ENCODE measurements around the gene VSIG10L.

DNA sequence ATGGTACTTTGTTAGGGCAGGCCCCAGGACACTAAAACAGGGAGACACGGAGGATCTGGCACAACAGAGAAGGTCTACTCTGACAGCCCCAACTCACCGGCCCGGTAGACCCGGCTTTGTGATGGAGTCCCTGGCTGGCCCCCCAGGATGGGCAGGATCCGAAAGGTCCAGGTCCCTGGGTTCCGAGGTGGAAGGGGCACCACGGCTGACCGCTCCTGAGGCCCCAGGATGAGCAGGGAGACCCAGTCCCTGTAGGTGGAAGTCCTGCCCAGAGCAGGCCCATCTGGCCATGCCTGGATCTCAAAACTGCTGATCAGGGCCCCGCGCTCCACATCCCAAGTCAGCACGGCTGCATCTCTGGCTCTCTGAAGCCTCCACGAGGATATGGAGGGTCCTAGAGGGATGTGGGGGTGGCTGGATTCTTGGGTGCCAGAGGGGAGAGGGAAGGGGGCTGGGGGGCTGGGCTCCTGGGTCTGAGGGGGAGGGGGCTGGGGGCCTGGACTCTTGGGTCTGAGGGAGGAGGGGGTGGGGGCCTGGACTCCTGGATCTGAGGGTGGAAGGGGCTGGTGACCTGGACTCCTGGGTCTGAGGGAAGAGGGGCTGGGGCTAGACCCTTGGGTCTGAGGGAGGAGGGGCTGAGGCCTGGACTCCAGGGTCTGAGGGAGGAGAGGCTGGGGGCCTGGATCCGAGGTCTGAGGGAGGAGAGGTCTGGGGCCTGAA, 4.6 kb downstream of the VSIG10L start:
- TF ChIP-seq, protein P1, sequence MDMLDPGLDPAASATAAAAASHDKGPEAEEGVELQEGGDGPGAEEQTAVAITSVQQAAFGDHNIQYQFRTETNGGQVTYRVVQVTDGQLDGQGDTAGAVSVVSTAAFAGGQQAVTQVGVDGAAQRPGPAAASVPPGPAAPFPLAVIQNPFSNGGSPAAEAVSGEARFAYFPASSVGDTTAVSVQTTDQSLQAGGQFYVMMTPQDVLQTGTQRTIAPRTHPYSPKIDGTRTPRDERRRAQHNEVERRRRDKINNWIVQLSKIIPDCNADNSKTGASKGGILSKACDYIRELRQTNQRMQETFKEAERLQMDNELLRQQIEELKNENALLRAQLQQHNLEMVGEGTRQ (IDR thresholded peaks at IDR 0.05), result no peak
- TF ChIP-seq KDM1A (IDR thresholded peaks at IDR 0.05; ENCODE audit: low read depth), result no peak
- TF ChIP-seq, protein P2, sequence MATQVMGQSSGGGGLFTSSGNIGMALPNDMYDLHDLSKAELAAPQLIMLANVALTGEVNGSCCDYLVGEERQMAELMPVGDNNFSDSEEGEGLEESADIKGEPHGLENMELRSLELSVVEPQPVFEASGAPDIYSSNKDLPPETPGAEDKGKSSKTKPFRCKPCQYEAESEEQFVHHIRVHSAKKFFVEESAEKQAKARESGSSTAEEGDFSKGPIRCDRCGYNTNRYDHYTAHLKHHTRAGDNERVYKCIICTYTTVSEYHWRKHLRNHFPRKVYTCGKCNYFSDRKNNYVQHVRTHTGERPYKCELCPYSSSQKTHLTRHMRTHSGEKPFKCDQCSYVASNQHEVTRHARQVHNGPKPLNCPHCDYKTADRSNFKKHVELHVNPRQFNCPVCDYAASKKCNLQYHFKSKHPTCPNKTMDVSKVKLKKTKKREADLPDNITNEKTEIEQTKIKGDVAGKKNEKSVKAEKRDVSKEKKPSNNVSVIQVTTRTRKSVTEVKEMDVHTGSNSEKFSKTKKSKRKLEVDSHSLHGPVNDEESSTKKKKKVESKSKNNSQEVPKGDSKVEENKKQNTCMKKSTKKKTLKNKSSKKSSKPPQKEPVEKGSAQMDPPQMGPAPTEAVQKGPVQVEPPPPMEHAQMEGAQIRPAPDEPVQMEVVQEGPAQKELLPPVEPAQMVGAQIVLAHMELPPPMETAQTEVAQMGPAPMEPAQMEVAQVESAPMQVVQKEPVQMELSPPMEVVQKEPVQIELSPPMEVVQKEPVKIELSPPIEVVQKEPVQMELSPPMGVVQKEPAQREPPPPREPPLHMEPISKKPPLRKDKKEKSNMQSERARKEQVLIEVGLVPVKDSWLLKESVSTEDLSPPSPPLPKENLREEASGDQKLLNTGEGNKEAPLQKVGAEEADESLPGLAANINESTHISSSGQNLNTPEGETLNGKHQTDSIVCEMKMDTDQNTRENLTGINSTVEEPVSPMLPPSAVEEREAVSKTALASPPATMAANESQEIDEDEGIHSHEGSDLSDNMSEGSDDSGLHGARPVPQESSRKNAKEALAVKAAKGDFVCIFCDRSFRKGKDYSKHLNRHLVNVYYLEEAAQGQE (IDR thresholded peaks at IDR 0.05), result no peak
- TF ChIP-seq, protein P3, sequence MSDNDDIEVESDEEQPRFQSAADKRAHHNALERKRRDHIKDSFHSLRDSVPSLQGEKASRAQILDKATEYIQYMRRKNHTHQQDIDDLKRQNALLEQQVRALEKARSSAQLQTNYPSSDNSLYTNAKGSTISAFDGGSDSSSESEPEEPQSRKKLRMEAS (IDR thresholded peaks at IDR 0.05), result no peak
- TF ChIP-seq, protein P4, sequence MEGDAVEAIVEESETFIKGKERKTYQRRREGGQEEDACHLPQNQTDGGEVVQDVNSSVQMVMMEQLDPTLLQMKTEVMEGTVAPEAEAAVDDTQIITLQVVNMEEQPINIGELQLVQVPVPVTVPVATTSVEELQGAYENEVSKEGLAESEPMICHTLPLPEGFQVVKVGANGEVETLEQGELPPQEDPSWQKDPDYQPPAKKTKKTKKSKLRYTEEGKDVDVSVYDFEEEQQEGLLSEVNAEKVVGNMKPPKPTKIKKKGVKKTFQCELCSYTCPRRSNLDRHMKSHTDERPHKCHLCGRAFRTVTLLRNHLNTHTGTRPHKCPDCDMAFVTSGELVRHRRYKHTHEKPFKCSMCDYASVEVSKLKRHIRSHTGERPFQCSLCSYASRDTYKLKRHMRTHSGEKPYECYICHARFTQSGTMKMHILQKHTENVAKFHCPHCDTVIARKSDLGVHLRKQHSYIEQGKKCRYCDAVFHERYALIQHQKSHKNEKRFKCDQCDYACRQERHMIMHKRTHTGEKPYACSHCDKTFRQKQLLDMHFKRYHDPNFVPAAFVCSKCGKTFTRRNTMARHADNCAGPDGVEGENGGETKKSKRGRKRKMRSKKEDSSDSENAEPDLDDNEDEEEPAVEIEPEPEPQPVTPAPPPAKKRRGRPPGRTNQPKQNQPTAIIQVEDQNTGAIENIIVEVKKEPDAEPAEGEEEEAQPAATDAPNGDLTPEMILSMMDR (IDR thresholded peaks at IDR 0.05), result no peak
- no peak for TF ChIP-seq POLR2A (IDR thresholded peaks at IDR 0.05; ENCODE audit: low read length)
- no peak for TF ChIP-seq FOSL2 (IDR thresholded peaks at IDR 0.05)
- TF ChIP-seq FOSL2 (CRISPR knock-in tag; IDR thresholded peaks at IDR 0.05), result no peak
- no peak for TF ChIP-seq KDM5A (IDR thresholded peaks at IDR 0.05)
- no peak for TF ChIP-seq EP300 (IDR thresholded peaks at IDR 0.05)
